Muscle of back (tissue), 13 donors: ENCODE results near the gene ZSCAN22. TPM values are rescaled to one million over a fixed set of nuclear protein-coding genes. Genes with fewer than 3 reads are reported as not detected.
A peak's percentile ranks its signal among the peaks of the same experiment; 100 is the strongest.

ENCODE experiments used
- DNase-seq, 3 donors: peaks; one replicate each; pipeline versions ENCODE4 v3.0.0 to v3.0.0-alpha.2; 2013
- long read RNA-seq, 9 donors: transcript quantifications; one replicate each; lab custom pipeline, GENCODE V29; 2026
- polyA plus RNA-seq, 10 donors: library from polyadenylated mRNA; unstranded; fragments of 120-200 nt; gene quantifications; one replicate each; pipeline ENCODE4 v1.2.1, GENCODE V29; 2013; ENCODE audit not compliant: insufficient read length in 10 of 10

The ZSCAN22 gene
- 1 to 10 TPM; 2.7 to 3.4 (median 2.9) TPM for polyA plus RNA-seq
- long read RNA-seq, donor 1 = 0 reads
- long read RNA-seq, donor 2, full-length matches to known transcripts = 1 of 1 reads
- long read RNA-seq, donor 2, partial matches to known transcripts = 0 of 1 reads
- long read RNA-seq, donor 2, other reads (novel, unspliced or antisense) = 0 of 1 reads
- long read RNA-seq, donor 3 = 0 reads
- long read RNA-seq, donor 4 = 0 reads
- long read RNA-seq, donor 5 = 0 reads
- long read RNA-seq, donor 6, full-length matches to known transcripts = 2 of 2 reads
- long read RNA-seq, donor 6, partial matches to known transcripts = 0 of 2 reads
- long read RNA-seq, donor 6, other reads (novel, unspliced or antisense) = 0 of 2 reads
- long read RNA-seq, donor 7 = 0 reads
- long read RNA-seq, donor 8, full-length matches to known transcripts = 1 of 1 reads
- long read RNA-seq, donor 8, partial matches to known transcripts = 0 of 1 reads
- long read RNA-seq, donor 8, other reads (novel, unspliced or antisense) = 0 of 1 reads
- long read RNA-seq, donor 9 = 0 reads

DNA sequence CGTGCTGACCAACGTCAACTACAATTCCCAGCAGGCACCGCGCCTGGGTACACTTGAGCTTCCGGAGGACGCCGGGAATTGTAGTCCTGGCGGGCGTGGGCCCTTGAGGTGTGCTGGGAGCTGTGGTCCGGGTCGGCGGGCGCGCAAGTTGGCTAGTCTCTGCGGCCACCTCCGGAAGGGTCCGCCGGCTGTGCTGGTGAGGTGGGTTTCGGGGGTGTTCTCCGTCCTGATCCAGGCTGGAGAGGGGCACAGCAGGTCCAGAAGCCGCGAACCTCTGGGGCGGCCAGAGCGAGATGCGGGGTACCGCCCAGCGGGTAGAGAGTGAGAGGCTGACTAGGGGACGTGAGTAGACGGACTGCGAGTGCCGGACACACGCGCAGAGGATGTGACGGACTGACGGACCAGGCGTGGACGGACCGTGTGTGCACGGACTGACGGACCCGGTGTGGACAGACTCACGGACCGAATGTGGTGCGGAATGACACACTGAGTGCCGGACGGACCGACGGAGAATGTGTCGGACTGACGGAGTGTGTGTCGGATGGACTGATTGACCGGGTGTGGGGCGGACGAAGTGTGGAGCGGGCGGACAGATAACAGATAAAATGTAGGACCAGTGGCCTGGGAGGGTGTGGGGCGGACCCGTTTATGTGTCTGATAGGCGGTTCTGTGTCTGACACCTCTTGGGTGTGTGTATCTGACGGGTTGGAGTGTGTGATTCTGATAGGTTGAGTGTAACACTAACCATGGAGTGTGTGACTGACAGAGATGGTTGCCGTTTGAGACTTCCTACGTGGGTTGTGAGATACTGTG lies at the start of gene ZSCAN22:
Gene ZSCAN22, plus strand, starts transcription at position 81 of the 813 bp plus-strand sequence. CDS start 7,809 bp downstream, outside the sequence.
- DNase-seq = peak; percentile 97 to 99 (median 98)

DNA sequence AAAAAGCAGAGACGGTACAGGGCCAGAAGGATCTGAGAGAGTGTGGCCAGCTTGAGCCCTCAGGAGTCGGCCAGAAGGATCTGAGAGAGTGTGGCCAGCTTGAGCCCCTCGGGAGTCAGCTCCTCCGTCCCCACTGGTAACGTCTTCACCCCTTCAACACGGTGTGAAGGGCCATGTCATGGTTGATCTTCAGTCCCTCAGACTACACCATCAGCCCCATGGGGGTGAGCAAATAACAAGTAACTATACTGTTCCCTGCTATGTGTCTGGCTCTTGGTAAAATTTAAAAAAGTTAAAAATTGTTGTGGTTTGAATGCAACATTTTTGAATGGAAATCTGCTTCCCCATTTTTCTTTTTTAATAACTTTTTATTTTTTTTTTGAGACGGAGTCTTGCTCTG lies 49.6 kb upstream of the ZSCAN22 start:
- no peak for DNase-seq

GRCh38 chr19:58277748-58278540 lies 48.9 kb upstream of the ZSCAN22 start:
- DNase-seq = no peak

GRCh38 chr19:58278541-58279041 lies 48.2 kb upstream of the ZSCAN22 start, which contains the start of gene ZNF8:
ZNF8 (plus strand) TSS chr19:58278955; CDS start chr19:58279082, 127 bp downstream.
- DNase-seq = peak; percentile 97 to 99 (median 99)

DNA sequence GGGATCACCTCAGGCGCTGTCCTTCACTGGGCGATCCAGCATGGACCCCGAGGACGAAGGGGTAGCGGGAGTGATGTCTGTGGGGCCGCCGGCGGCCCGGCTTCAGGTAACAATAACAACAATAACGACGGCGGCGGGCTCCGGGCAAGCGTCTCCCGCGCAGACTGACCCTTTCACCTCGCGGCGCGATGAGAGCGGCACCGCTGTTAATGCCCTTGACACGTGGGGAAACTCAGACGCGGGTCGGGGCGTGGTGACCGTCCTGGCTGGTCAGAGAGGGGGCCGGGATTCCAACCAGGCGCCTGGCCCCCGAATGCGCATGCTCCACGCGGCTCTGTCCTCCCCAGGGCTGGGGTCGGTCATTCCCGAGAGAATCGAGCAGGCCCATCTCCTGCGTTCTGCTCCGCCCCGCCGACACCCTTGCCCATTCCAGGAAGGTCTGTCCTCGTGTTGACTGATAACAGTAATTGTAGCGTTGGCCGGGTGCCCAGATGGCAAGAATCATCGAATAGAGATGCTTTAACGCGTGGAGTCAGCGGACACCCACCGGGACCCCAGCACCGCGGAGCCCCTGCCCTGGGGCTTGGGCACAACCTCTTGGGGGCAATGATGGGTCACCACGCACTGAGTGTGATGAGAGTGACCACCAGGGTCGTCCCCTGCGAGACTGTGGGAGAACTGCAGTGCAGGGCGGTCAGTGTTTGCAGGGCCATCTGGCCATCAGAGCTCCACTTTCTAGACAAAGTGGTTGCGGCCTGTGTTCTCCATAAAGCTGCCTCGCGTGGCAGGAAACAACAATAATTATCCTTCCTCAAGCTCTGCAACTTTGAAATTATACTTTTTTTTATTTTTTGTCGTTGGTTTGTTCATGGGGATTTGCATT lies 47.5 kb upstream of the ZSCAN22 start:
- DNase-seq = peak; percentile 51 to 87 (median 65)

DNA sequence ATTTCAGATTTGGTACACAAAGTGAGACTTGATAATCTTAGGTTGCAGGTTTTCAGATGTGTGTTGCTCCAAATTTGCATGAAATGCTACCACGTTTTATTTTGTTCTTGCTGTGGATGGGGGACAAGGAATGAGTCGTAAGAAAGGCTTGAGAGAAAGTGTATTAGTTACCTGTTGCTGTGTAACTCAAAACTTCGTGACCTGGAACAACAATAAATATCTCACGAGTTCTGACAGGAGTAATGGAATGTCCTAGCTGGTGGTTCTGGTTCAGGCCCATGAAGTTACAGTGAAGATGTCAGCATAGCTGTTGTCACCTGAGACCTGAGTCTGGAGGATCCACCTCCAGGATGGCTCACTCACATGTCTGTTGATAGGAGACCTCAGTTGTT lies 46.9 kb upstream of the ZSCAN22 start:
- DNase-seq = no peak

GRCh38 chr19:58284199-58284598 lies 42.6 kb upstream of the ZSCAN22 start:
- DNase-seq = peak in 2 of 3 donors; percentile 48 to 60

- no peak for DNase-seq
Observed at GRCh38 chr19:58291943-58292342, 34.9 kb upstream of the ZSCAN22 start.

DNA sequence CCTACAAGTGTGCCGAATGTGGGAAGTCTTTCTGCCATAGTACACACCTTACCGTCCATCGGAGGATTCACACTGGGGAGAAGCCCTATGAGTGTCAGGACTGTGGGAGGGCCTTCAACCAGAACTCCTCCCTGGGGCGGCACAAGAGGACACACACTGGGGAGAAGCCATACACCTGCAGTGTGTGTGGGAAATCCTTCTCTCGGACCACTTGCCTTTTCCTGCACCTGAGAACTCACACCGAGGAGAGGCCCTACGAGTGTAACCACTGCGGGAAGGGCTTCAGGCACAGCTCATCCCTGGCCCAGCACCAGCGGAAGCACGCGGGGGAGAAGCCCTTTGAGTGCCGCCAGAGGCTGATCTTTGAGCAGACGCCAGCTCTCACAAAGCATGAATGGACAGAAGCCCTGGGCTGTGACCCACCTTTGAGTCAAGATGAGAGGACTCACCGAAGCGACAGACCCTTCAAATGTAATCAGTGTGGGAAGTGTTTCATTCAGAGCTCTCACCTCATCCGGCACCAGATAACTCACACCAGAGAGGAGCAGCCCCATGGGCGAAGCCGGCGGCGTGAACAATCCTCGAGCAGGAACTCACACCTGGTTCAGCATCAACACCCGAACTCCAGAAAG lies 31.9 kb upstream of the ZSCAN22 start:
- no peak for DNase-seq

- peak in 2 of 3 donors; percentile 4 to 35 for DNase-seq
Observed at GRCh38 chr19:58296104-58296503, 30.7 kb upstream of the ZSCAN22 start.

GRCh38 chr19:58300620-58301019 lies 26.2 kb upstream of the ZSCAN22 start:
- no peak for DNase-seq

GRCh38 chr19:58304255-58304654 lies 22.5 kb upstream of the ZSCAN22 start:
- DNase-seq = no peak

DNA sequence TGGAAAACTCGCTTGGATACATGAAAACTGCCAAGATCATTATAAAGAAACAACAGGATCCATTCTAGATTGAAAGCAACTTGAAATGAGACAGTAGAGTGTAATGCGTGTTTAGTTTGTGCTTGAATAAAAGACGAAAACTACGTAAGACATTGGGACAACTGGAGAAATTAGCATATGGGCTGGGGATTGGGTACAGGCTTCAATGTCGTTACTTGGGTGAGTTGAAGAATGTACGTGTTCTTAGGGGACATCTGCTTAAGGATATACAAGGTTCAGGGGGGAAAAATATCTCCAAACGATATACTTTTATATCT lies 22.1 kb upstream of the ZSCAN22 start:
- no peak for DNase-seq

DNA sequence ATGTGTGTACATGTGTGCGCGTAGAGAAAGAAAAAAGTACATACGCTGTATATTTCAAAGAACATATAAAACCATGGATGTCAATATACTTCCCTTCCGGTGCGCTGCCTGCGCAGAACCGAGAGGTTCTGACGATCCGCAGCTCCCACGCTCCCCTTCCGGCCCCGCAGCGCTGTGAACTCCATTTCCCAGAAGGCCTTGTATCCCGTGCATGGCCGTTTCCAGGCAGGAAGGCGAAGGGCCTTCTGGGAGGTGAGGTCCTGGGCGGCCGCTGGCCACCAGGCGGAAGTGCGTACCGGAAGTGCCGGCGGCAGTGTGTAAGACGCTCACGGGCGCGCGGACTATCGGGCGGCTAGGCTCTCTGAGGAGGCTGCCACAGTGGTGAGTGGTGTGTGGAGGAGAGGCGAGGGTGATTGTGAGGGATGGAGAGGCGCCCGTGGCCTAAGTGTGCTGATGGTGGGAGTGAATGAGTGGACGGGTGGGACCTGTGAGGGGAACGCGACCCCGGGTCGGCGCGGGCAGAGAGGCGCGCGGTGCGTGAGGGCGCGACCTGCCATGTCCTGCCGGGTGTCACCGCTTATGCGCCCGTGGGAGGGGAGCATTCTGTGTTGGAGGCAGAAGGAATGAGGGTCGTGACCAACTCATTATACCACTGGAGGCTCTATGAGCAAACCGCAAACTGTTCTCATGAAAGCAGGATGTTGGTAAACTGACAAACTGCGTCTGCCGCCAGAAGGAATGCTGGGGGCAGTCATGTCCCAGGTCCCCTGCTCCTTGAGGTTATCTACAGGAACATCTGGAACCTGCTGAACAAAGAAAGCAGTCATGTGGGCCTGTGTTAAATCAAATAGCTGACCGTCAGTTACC lies 21.5 kb upstream of the ZSCAN22 start, which contains the start of gene ERVK3-1:
Gene ERVK3-1, plus strand, starts transcription at position 313 of the 867 bp plus-strand sequence. CDS start 6,792 bp downstream, outside the sequence.
- peak; percentile 97 to 99 (median 97) for DNase-seq

GRCh38 chr19:58305932-58306323 lies 20.9 kb upstream of the ZSCAN22 start:
- DNase-seq = no peak

DNA sequence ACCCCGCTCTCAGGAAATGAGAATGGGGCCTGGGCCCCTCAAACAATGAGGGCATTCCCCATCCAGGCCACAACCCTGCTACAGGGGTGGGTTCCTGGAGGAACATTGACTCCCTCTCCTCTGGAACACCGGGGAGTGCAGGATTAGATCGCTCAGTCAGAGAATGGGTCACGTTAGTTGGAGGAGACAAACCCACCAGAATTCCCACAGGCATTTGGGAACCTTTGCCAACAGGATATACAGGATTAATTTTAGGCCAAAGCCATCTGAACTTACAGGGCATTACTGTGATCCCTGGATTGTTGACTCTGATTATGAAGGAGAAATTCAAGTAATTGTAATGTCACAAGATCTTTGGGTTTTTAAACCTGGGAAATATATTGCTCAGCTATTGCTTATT lies 19.1 kb upstream of the ZSCAN22 start:
- no peak for DNase-seq

DNA sequence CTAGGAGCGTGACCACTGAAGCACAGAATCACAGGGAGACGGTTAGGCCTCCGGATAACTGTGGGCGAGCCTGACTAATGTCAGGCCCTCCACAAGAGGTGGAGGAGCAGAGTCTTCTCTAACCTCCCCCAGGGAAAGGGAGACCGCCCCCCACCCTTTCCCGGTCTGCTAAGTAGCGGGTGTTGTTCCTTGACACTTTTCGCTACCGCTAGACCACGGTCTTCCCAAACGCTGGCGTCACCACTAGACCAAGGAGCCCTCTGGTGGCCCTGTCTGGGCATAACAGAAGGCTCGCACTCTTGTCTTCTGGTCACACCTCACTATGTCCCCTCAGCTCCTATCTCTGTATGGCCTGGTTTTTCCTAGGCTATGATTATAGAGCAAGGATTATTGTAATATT lies 16.1 kb upstream of the ZSCAN22 start:
- DNase-seq = peak in 2 of 3 donors; percentile 10 to 30

- no peak for DNase-seq
Observed at GRCh38 chr19:58311345-58311865, 15.4 kb upstream of the ZSCAN22 start.

DNA sequence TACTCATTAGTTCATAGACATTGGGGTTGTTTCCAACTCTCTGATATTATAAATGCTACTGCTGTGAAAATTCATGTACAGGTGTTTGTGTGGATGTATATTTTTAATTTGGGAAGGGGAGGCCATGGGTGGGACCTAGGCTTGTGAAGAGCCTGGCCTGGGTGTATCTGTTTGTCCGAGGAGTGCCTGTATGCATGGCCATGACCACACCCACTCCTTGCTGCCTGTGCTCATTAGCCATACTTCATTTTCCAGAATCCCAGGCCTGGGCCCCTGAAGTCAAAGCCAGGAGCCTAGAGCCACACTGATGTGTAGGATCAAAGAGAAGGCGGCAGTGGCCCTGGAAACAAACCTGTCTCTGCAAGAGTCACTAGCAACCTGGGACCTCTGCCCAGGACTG lies 11.2 kb upstream of the ZSCAN22 start:
- DNase-seq = no peak
